Mucosa of descending colon (tissue), 3 donors: ENCODE data around the gene RNF182. TPM values are rescaled to one million over a fixed set of nuclear protein-coding genes. Genes with fewer than 3 reads are reported as not detected.
"Not testable (repeated sequence)": the region's sequence is repeated elsewhere in the genome, so short reads cannot be mapped to it uniquely, and the experiment has no call there.

ENCODE experiments used
- ATAC-seq: fragments of 200-7000 bp; cut with Tn5 transposase; one replicate; pipeline ENCODE4 v1.9.1; 2020; ENCODE audit warnings: mild to moderate bottlenecking, moderate library complexity
- DNase-seq, 3 donors: peaks; one replicate each; pipeline ENCODE4 v3.0.0-alpha.2; 2020
- H3K36me3 ChIP-seq: fragments of 200-600 bp; one replicate; pipeline ENCODE4 v1.8.0; 2021; ENCODE audit warnings: low read depth, mild to moderate bottlenecking
- H3K4me1 ChIP-seq: fragments of 200-600 bp; one replicate; pipeline ENCODE4 v1.8.0; 2021; ENCODE audit warnings: low read depth, mild to moderate bottlenecking
- H3K4me3 ChIP-seq: fragments of 200-600 bp; one replicate; pipeline ENCODE4 v1.8.0; 2021; ENCODE audit warnings: mild to moderate bottlenecking
- H3K9me3 ChIP-seq: fragments of 200-600 bp; one replicate; pipeline ENCODE4 v1.8.0; 2021; ENCODE audit warnings: mild to moderate bottlenecking
- intact Hi-C, 2 donors: fragments of 100-400 bp; cut with DNase I in 1 of 2; cut with micrococcal nuclease in 1 of 2; formaldehyde crosslinking; loops; one replicate each; pipeline versions ENCODE4 v1.11.0 to v1.11.1; 2022; cut with DNase I, micrococcal nuclease
- total RNA-seq, 3 donors: library from RNA; stranded (reverse); fragmentation: NEBNext Ultra II Directional in 2 of 3; extraction: Animal tissue kit (Norgen Biotek cat#: 25700) in 2 of 3; gene quantifications; one replicate each; pipeline versions ENCODE4 v1.2.1 to v1.2.4, GENCODE V29; 2021 to 2023
- TF ChIP-seq, protein P1 (sequence below): fragments of 200-600 bp; IDR thresholded peaks from one replicate; pipeline ENCODE4 v1.8.0; 2022; ENCODE audit warnings: antibody characterized with exemption, mild to moderate bottlenecking
- donor health status: DM: no; HTN: no; CAD: no; lungs with moderate emphysema.
- donor health status: DM: no; HTN: no; CAD: no.
- donor health status: DM: no; HTN: yes; CAD: no.

Gene RNF182
- total RNA-seq, 3 donors from 2014 or later = 0.09 to 0.25 TPM; not detected in 1

DNA sequence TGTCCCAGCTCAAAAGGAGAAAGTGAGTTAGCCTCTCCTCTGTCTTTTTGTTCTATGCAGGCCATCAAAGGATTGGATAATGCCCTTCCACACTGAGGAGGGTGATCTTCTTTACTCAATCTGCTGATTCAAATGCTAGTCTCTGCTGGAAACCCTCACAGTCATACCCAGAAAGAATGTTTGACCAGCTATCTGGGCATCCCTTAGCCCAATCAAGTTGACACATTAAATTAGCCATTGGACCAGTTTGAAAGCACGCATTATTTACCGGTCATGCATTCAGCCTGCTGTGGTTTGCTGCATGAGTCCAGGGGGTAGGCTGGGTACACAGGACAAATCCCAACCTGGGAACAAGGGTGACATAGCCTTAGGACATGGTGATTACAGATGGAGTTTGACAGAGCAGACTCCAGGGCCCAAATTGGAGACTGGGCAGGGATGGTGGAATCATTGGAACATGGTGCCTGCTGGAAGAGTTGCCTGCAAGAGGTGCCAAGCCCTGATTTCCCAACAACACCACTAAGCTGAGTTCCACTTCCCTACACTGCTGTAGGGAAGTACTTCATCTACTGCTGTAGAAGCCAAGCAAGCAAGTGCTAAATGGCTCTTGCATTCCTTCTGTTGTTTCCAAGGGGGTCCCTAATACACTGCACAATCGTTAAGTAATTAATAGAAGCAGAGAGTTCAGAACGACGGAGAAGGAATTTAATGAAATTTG lies 87.7 kb downstream of the RNF182 start:
- ATAC-seq = no peak
- no peak for DNase-seq
- intact Hi-C loops = no loop called here
- TF ChIP-seq, protein P1, sequence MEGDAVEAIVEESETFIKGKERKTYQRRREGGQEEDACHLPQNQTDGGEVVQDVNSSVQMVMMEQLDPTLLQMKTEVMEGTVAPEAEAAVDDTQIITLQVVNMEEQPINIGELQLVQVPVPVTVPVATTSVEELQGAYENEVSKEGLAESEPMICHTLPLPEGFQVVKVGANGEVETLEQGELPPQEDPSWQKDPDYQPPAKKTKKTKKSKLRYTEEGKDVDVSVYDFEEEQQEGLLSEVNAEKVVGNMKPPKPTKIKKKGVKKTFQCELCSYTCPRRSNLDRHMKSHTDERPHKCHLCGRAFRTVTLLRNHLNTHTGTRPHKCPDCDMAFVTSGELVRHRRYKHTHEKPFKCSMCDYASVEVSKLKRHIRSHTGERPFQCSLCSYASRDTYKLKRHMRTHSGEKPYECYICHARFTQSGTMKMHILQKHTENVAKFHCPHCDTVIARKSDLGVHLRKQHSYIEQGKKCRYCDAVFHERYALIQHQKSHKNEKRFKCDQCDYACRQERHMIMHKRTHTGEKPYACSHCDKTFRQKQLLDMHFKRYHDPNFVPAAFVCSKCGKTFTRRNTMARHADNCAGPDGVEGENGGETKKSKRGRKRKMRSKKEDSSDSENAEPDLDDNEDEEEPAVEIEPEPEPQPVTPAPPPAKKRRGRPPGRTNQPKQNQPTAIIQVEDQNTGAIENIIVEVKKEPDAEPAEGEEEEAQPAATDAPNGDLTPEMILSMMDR = no peak
- Histone ChIP-seq H3K9me3 (no peaks in the 10 kb centered on the region), H3K4me3 (no peak overlapping the region), H3K36me3 (no peaks in the 10 kb centered on the region), H3K4me1 (no peaks in the 10 kb centered on the region)

DNA sequence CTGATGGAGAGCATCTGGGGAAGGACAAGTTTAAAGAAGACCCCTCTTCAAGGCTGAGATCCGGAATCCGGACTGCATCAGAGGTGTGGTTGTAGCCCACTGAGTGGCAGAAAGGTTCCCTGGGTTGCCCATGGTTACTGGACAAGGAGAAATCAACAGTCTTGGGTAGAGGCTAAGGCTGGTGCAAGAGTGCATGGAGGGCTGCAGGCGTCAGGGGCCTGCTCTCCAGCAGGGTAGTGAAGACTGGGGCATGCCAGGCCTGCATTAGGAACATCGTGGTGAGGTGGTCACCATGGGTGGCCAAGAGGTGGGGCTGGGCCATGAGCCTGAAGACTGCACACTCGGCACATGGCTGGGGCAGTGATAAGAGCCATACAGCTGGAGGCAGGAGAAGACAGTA lies 91.2 kb downstream of the RNF182 start:
- H3K36me3 ChIP-seq = no peaks in the 10 kb centered on the region
- DNase-seq (no peak), ATAC-seq (no peak)
- no peaks in the 10 kb centered on the region for H3K4me1 ChIP-seq
- intact Hi-C loops = no loop called here
- no peaks in the 10 kb centered on the region for H3K9me3 ChIP-seq
- TF ChIP-seq, protein P1 = no peak
- H3K4me3 ChIP-seq = no peak overlapping the region

DNA sequence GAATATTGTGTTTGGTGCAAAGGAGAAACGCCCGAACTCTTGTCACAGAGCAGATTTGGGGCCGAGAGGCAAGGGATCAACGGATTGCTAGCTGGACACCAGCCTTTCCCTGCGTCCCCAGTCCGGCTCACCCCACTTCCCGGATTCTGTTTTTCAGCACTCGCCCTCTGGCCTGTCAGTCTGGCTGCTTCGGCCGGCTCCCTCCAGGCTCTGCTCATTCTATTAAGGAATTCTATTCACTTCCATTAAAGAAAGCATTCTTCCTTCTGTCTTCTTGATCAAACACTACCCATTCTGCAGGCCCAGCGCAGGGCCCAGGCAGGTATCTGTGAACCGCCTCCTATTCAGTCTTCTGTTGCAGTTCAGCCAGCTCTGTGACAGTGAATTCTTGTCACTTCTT lies 91.7 kb downstream of the RNF182 start:
- Histone ChIP-seq H3K36me3 (no peaks in the 10 kb centered on the region), H3K4me3 (no peak overlapping the region), H3K9me3 (no peaks in the 10 kb centered on the region), H3K4me1 (no peaks in the 10 kb centered on the region)
- ATAC-seq (no peak), DNase-seq (no peak)
- intact Hi-C loops = no loop called here
- TF ChIP-seq, protein P1 = no peak

DNA sequence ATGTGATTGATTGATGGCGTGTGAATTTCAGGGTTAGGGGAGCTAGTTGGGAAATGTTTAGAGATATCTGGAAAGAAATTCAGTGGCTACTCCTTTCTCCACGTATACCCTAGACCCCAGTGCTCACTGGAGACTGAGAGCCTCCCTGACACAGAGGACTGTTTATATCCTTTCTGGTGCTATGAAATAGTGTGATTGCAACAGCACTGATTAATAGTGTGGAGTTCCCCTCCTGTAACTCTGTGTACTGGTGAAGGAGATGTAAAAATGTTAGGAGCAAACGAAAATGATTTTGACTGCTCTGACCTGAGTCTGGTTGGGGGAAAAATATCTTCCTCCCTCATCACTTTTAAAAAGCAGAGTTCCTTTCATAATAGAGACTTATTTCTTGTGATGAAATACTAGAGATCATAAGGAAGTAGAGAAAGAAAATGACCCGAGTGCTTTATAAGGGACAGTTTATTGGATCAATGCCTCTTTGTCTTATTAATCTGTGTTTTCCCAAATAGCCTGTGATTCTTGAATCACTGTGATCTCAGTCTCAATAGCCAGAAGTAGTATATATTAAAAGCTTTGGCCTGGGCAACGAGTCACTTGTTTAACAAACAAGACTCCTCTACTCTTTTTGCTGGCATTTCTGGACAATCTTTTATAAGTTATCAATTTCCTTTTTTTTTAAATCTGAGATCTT lies 92.3 kb downstream of the RNF182 start:
- intact Hi-C loops = no loop called here
- H3K9me3 ChIP-seq = no peaks in the 10 kb centered on the region
- ATAC-seq = no peak
- TF ChIP-seq, protein P1 = no peak
- H3K4me1 ChIP-seq = no peaks in the 10 kb centered on the region
- no peak for DNase-seq
- no peak overlapping the region for H3K4me3 ChIP-seq
- no peaks in the 10 kb centered on the region for H3K36me3 ChIP-seq

DNA sequence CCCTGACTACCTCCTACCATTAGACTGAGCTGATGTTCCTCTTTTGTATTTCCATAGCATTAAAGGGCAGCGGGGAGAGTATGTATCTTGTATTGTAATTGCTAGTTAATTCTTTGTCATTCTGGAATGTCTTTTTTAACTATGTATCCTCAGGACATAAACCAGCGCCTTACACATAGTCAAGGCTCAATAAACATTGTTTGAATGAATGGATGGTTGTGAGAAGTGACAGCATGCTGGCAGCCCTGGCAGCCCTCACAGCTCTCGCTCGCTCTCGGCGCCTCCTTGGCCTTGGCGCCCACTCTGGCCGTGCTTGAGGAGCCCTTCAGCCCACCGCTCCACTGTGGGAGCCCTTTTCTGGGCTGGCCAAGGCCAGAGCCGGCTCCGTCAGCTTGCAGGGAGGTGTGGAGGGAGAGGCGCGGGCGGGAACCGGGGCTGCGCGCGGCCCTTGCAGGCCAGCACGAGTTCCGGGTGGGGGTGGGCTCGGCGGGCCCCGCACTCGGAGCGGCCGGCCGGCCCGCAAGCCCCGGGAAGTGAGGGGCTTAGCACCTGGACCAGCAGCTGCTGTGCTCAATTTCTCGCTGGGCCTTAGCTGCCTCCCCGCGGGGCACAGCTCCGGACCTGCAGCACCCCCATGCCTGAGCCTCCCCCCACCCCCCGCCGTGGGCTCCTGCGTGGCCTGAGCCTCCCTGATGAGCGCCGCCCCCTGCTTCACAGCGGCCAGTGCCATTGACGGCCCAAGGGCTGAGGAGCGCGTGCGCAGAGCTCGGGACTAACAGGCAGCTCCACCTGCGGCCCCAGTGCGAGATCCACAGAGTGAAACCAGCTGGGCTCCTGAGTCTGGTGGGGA lies 93.1 kb downstream of the RNF182 start:
- intact Hi-C loops = no loop called here
- H3K4me3 ChIP-seq = no peak overlapping the region
- TF ChIP-seq, protein P1 = no peak
- H3K36me3 ChIP-seq = no peaks in the 10 kb centered on the region
- no peaks in the 10 kb centered on the region for H3K4me1 ChIP-seq
- DNase-seq = no peak
- no peak for ATAC-seq
- H3K9me3 ChIP-seq = no peaks in the 10 kb centered on the region

DNA sequence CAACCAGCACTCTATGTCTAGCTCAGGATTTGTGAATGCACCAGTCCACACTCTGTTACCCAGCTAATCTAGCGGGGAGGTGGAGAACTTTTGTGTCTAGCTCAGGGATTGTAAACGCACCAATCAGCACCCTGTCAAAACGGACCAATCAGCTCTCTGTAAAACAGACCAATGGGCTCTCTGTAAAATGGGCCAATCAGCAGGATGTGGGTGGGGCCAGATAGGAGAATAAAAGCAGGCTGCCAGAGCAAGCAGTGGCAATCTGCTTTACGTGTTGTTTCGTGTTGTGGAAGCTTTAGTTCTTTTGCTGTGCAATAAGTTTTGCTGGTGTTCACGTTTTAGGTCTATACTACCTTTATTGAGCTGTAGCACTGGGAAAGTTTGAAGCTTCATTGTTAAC lies 93.8 kb downstream of the RNF182 start:
- H3K9me3 ChIP-seq, H3K4me3 ChIP-seq, H3K36me3 ChIP-seq, H3K4me1 ChIP-seq, intact Hi-C loops, DNase-seq, ATAC-seq: not testable (repeated sequence)
